GM18505 (cell line): ENCODE results near the gene DES.

Experiments used
- ATAC-seq: cut with Tn5 transposase; IDR thresholded peaks from one replicate; pipeline ENCODE4 v1.9.1; 2021; ENCODE audit not compliant: unreplicated experiment
- POLR2A ChIP-seq: IDR thresholded peaks from 4 replicates; pipeline ENCODE4 v1.6.1; 2011; ENCODE audit warnings: borderline replicate concordance; ENCODE audit not compliant: insufficient read depth, insufficient read length; ENCODE audit errors: extremely low read depth

DES gene

DNA sequence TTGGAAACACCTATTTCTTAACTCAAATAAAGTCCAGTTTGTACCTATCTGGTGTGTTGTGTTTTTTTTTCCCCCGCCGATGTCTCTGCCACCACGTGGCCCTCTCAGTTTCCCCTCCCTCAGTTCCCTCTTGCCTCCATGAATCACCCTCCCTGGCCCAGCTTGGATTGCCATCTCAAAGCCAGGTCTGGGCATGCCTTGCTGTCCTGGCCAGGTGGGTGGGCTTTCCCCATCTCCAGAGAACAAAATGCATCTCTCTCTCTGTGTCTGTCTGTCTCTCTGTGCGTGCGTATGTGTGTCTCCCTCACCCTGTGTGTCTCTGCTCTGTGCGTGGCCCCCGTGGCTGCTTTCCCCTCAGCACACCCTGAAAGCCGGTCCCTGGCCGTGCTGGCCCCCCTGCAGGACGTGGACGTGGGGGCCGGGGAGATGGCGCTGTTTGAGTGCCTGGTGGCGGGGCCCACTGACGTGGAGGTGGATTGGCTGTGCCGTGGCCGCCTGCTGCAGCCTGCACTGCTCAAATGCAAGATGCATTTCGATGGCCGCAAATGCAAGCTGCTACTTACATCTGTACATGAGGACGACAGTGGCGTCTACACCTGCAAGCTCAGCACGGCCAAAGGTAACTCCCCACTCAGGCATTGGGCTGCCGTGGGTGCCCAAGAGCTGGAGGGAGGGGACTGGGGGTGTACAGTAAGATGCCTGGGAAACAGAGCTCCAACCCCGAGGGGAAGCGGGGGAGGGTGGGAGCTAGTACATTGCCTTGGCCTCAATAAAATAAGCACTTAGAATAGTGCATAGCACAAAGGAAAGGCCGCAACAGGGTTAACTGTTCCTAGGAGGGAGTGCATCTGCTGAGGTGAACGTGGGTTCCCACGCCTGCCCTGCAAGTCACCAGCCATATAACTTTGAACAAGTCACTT lies 48.9 kb downstream of the DES start:
- TF ChIP-seq POLR2A = no peak
- ATAC-seq = no peak

GRCh38 chr2:219467736-219468075 lies 49.5 kb downstream of the DES start:
- no peak for TF ChIP-seq POLR2A
- ATAC-seq = no peak

- TF ChIP-seq POLR2A = no peak
- ATAC-seq = no peak
Observed at GRCh38 chr2:219468410-219469185, 50.4 kb downstream of the DES start.

DNA sequence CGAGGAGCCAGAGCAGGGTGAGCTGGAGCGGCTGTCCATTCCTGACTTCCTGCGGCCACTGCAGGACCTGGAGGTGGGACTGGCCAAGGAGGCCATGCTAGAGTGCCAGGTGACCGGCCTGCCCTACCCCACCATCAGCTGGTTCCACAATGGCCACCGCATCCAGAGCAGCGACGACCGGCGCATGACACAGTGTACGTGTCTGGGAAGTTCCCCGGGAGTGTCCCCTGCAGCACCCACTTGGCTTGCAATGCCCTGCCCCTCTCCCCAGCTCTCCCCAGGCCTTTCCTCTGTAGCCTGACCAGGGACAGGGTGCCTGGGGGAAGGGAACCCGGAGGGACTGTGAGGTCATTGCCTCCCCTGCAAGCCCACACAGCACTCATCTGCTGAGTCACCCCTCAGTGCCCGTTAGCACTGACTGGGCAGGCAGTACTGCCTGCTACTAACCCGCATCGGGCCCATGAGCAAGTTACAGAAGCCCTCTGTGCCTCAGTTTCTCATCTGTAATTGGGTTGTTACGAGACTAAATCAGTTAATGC lies 51.1 kb downstream of the DES start:
- no peak for TF ChIP-seq POLR2A
- no peak for ATAC-seq

GRCh38 chr2:219470429-219470828 lies 52.3 kb downstream of the DES start:
- no peak for ATAC-seq
- no peak for TF ChIP-seq POLR2A

DNA sequence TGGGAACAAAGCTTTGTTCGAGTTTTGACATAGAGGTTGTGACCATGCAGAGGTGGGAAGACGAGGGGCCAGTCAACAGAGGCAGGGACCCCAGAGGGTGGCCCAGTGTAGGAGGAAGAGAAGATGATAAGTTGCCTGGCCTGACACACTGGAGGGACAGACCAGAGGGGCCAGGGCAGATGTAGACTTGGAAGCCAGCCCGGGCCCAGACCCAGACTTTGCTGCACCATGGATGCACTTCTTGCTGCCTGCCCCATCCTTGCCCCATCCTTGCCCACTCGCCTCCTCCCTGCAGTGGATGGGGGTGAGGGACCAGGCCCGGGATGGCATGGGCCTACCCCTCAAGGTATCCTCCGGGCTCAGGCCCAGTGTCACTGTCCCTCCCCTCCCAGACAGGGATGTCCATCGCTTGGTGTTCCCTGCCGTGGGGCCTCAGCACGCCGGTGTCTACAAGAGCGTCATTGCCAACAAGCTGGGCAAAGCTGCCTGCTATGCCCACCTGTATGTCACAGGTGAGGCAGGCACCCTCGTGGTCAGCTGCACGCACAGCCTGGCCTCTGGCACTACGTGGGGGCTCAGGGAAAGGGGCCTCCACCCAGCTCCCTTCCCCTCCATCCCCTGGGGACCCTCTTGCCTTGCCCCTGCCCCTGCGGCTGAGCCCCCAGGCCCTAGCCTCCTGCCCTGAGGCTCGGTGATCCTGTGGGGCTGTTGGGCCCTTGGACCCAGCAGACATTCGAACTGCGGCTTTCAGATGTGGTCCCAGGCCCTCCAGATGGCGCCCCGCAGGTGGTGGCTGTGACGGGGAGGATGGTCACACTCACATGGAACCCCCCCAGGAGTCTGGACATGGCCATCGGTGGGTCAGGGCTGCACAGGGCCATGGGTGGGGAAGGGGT lies 53.5 kb downstream of the DES start:
- TF ChIP-seq POLR2A = no peak
- ATAC-seq = no peak

- no peak for TF ChIP-seq POLR2A
- ATAC-seq = no peak
Observed at GRCh38 chr2:219472629-219473187, 54.5 kb downstream of the DES start.

GRCh38 chr2:219473511-219473910 lies 55.3 kb downstream of the DES start:
- no peak for ATAC-seq

DNA sequence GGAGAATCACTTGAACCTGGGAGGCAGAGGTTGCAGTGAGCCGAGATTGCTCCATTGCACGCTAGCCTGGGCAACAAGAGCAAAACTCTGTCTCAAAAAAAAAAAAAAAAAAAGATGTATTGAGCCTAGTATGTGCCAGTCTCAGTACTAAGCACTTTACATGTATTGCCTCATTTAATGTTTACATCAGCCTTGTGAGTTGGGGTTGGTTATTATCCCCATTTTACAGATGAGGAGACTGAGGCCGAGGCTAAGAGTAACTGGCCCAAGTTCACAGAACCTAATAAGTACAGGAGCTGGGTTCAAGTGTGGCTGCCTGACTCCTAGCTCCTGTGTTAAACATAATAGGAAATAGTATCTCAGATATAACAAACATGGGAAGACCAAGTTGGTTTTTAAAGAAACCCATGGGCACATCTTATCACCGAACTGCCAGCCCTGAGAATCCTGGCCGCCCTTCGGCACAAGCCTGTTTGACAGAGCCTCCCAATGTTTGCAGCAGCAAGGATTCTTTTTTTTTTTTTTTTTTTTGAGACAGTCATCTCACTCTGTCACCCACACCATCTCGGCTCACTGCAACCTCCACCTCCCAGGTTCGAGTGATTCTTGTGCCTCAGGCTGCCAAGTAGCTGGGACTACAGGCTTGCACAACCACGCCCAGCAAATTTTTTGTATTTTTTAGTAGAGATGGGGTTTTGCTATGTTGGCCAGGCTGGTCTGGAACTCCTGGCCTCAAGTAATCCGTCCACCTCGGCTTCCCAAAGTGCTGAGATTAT lies 56.3 kb downstream of the DES start:
- no peak for TF ChIP-seq POLR2A

More at GRCh38 chr2:219473511-219473910, 55.3 kb downstream of the DES start:
- TF ChIP-seq POLR2A = no peak

GRCh38 chr2:219475278-219475677 lies 57.1 kb downstream of the DES start:
- no peak for TF ChIP-seq POLR2A
- no peak for ATAC-seq

More for the DNA sequence above, 56.3 kb downstream of the DES start:
- ATAC-seq = no peak

- TF ChIP-seq POLR2A = no peak
- no peak for ATAC-seq
Observed at GRCh38 chr2:219475697-219476651, 57.8 kb downstream of the DES start.
